ENCODE results near the gene TMC6. TPM values are rescaled to one million over a fixed set of nuclear protein-coding genes. Genes with fewer than 3 reads are reported as not detected.
"Not testable (repeated sequence)": the region's sequence is repeated elsewhere in the genome, so short reads cannot be mapped to it uniquely, and the experiment has no call there.

The TMC6 gene
- total RNA-seq, 3 donors from 2014 or later: 18.6 to 45.9 (median 28.4) TPM

DNA sequence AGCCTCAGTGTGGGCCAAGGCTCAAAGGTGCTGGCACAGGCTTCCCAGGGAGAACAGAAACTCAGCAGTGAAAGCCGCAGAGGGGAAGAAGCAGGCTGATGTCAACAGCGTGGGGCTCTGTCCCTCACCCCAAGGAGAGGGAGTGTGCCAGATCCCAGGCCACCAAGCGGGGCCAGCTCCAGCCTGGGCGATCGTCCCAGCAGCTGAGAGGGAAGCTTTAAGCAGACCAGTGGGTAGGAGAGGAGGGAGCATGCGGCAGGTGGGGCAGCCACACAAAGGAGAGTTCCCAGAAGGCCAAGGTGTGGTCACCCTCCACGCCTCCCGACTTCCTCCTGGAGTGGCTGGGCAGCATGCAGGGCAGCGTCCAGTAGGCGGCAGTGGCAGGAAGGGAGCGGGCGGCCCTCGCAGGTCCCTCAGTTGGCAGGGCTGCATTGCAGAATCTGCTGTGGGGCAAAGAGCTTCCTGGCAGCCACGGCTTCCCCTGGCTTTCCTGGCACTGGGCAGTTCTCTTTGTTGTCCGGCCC is 45.9 kb upstream of the TMC6 start:
- intact Hi-C loops (cut with DNase I; ENCODE audit: low total_unique reads): loop anchor here (10.0 kb wide), 1 partner anchor 60 kb away; no protein-coding TSS in a partner anchor
- H3K27ac ChIP-seq: peak overlapping the region; percentile 88 to 91
- TF ChIP-seq POLR2AphosphoS5 (IDR thresholded peaks at IDR 0.05): peak; percentile 63 to 68 (median 63)
- TF ChIP-seq, protein P1, sequence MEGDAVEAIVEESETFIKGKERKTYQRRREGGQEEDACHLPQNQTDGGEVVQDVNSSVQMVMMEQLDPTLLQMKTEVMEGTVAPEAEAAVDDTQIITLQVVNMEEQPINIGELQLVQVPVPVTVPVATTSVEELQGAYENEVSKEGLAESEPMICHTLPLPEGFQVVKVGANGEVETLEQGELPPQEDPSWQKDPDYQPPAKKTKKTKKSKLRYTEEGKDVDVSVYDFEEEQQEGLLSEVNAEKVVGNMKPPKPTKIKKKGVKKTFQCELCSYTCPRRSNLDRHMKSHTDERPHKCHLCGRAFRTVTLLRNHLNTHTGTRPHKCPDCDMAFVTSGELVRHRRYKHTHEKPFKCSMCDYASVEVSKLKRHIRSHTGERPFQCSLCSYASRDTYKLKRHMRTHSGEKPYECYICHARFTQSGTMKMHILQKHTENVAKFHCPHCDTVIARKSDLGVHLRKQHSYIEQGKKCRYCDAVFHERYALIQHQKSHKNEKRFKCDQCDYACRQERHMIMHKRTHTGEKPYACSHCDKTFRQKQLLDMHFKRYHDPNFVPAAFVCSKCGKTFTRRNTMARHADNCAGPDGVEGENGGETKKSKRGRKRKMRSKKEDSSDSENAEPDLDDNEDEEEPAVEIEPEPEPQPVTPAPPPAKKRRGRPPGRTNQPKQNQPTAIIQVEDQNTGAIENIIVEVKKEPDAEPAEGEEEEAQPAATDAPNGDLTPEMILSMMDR (IDR thresholded peaks at IDR 0.05): peak; percentile 72 to 86 (median 80)
- TF ChIP-seq POLR2A (IDR thresholded peaks at IDR 0.05): no peak
- peaks cover 5 to 20% of the 10 kb centered on the region in 2 donors for H3K4me1 ChIP-seq
- DNase-seq (ENCODE audit: low spot score in 2 of 2): peak; percentile 88 to 93
- H3K36me3 ChIP-seq: no peaks in the 10 kb centered on the region
- H3K4me3 ChIP-seq: peak overlapping the region in 2 of 3 donors; percentile 32 to 41
- H3K9me3 ChIP-seq: no peaks in the 10 kb centered on the region
- H3K27me3 ChIP-seq: no peaks in the 10 kb centered on the region

DNA sequence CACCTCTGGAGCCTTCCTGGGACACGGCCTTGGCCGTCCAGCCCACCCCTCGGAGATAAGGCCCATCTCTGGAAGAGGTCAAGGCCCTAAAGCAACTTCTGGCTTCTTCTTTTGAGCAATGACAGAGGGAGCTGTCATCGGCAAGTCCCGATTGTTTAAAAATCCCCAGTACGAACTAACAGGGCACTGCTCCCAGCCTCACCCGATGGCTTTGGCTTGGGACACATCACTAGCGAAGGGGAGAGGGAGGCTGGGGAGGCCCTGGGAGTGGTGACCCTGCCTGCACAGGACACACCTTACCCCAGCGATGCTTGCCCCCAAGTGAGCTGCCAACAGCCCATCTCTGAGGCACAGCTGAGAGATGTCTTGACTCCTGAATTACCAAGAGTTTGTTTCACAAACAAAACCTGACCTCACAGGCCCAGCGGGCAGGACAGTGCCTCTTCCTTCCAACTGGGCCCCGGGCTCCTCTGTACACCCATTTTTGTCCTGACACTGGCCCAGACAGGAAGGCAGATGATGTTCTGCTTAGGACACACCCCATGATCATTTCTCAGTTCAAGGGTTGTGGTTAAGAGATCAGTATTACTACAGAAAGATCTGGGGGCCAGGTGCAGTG is 44.7 kb upstream of the TMC6 start:
- no peak for DNase-seq (ENCODE audit: low spot score in 2 of 2)
- Histone ChIP-seq H3K36me3 (no peaks in the 10 kb centered on the region), H3K4me1 (peaks cover 5 to 21% of the 10 kb centered on the region in 2 donors), H3K27me3 (no peaks in the 10 kb centered on the region), H3K9me3 (no peaks in the 10 kb centered on the region), H3K4me3 (no peak overlapping the region), H3K27ac (peak overlapping the region; percentile 88 to 91)
- intact Hi-C loops (cut with DNase I; ENCODE audit: low total_unique reads): loop anchor here (10.0 kb wide), 1 partner anchor 58 kb away; no protein-coding TSS in a partner anchor
- TF ChIP-seq POLR2AphosphoS5 (IDR thresholded peaks at IDR 0.05) (no peak), POLR2A (IDR thresholded peaks at IDR 0.05) (no peak)
- TF ChIP-seq, protein P1 (IDR thresholded peaks at IDR 0.05): no peak

DNA sequence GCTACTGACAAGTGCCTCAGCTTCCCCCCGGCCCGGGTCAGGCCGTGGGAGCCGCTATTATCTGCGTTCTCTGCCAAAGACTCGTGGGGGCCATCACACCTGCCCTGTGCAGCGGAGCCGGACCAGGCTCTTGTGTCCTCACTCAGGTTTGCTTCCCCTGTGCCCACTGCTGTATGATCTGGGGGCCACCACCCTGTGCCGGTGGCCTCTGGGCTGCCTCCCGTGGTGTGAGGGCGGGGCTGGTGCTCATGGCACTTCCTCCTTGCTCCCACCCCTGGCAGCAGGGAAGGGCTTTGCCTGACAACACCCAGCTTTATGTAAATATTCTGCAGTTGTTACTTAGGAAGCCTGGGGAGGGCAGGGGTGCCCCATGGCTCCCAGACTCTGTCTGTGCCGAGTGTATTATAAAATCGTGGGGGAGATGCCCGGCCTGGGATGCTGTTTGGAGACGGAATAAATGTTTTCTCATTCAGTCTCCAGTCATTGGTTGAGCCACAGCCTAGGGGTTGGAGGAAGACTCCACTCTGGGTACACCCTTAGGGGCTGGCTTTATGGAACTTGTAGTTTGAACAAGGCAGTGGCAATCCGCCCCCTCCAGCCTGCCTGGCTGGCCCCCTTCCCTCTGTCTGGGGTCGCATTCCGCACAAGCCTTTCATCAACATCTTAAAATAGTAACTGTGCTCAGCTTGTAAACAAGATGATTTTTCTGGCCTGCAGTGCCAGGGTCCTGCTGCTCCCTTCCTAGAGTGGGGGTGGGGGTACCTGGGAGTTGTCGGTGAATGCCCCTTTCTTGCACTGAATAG is 43.9 kb upstream of the TMC6 start:
- H3K36me3 ChIP-seq: no peaks in the 10 kb centered on the region
- H3K27ac ChIP-seq: peak overlapping the region; percentile 88 to 91
- intact Hi-C loops (cut with DNase I; ENCODE audit: low total_unique reads): loop anchor here (10.0 kb wide), 1 partner anchor 58 kb away; no protein-coding TSS in a partner anchor
- H3K9me3 ChIP-seq: no peaks in the 10 kb centered on the region
- TF ChIP-seq POLR2A (IDR thresholded peaks at IDR 0.05) (no peak), POLR2AphosphoS5 (IDR thresholded peaks at IDR 0.05) (no peak)
- TF ChIP-seq, protein P1 (IDR thresholded peaks at IDR 0.05): no peak
- peaks cover 5 to 21% of the 10 kb centered on the region in 2 donors for H3K4me1 ChIP-seq
- no peak for DNase-seq (ENCODE audit: low spot score in 2 of 2)
- no peak overlapping the region for H3K4me3 ChIP-seq
- H3K27me3 ChIP-seq: no peaks in the 10 kb centered on the region

DNA sequence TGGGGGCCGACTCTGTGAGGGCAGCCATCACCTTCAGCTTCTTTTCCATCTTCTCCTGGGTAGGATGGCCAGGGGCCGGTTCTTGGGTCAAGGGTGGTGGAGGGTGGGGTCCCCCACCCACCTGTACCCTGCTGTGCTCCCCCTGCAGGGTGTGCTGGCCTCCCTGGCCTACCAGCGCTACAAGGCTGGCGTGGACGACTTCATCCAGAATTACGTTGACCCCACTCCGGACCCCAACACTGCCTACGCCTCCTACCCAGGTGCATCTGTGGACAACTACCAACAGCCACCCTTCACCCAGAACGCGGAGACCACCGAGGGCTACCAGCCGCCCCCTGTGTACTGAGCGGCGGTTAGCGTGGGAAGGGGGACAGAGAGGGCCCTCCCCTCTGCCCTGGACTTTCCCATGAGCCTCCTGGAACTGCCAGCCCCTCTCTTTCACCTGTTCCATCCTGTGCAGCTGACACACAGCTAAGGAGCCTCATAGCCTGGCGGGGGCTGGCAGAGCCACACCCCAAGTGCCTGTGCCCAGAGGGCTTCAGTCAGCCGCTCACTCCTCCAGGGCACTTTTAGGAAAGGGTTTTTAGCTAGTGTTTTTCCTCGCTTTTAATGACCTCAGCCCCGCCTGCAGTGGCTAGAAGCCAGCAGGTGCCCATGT is 43.2 kb upstream of the TMC6 start:
- H3K4me1 ChIP-seq: peaks cover 5 to 21% of the 10 kb centered on the region in 2 donors
- not testable (repeated sequence) for H3K9me3 ChIP-seq; H3K4me3 ChIP-seq; H3K36me3 ChIP-seq; H3K27me3 ChIP-seq; DNase-seq (ENCODE audit: low spot score in 2 of 2)
- intact Hi-C loops (cut with DNase I; ENCODE audit: low total_unique reads): loop anchor here (10.0 kb wide), 1 partner anchor 57 kb away; no protein-coding TSS in a partner anchor
- peak overlapping the region; percentile 88 to 91 for H3K27ac ChIP-seq

All from breast epithelium (tissue), 4 donors.